Ishikawa (cell line): ENCODE results near the gene CARMIL3.

Source experiments
- CREB1 ChIP-seq: IDR thresholded peaks from 2 replicates; pipeline ENCODE4 v1.6.1; 2012; ENCODE audit warnings: low read depth
- EGR1 ChIP-seq: IDR thresholded peaks from 2 replicates; pipeline ENCODE4 v1.6.1; 2012
- EP300 ChIP-seq: IDR thresholded peaks from 2 replicates; pipeline ENCODE4 v1.6.1; 2012; ENCODE audit warnings: borderline replicate concordance
- FOXM1 ChIP-seq: IDR thresholded peaks from 2 replicates; pipeline ENCODE4 v1.6.1; 2012; ENCODE audit warnings: low read depth, borderline replicate concordance
- MAX ChIP-seq: IDR thresholded peaks from 2 replicates; pipeline ENCODE4 v1.6.1; 2012
- RAD21 ChIP-seq: IDR thresholded peaks from 2 replicates; pipeline ENCODE4 v1.6.1; 2012; ENCODE audit warnings: low read depth
- REST ChIP-seq: IDR thresholded peaks from 2 replicates; pipeline ENCODE4 v1.6.1; 2012; ENCODE audit warnings: low read depth, mild to moderate bottlenecking
- TCF12 ChIP-seq: IDR thresholded peaks from 2 replicates; pipeline ENCODE4 v1.6.1; 2012; ENCODE audit warnings: low read depth
- USF1 ChIP-seq: IDR thresholded peaks from 2 replicates; pipeline ENCODE4 v1.6.1; 2012
- YY1 ChIP-seq: IDR thresholded peaks from 2 replicates; pipeline ENCODE4 v1.6.1; 2012; ENCODE audit warnings: low read depth

- TF ChIP-seq REST (no peak), MAX (no peak), TCF12 (no peak), USF1 (no peak), CREB1 (no peak), RAD21 (no peak), EGR1 (no peak), EP300 (no peak), YY1 (no peak), FOXM1 (no peak)
These were observed 43.0 kb downstream of the CARMIL3 start for GRCh38 chr14:24094841-24095270.
